Caki2 (cell line): ENCODE data around the gene EPHB1. TPM values are rescaled to one million over a fixed set of nuclear protein-coding genes. Genes with fewer than 3 reads are reported as not detected.
"Not testable (repeated sequence)": the region's sequence is repeated elsewhere in the genome, so short reads cannot be mapped to it uniquely, and the experiment has no call there.

Experiments used
- DNase-seq: peaks from one replicate; pipeline ENCODE4 v3.0.0-alpha.2; 2015; ENCODE audit warnings: low read depth
- in situ Hi-C: cut with HindIII; loops from 2 replicates; pipeline ENCODE4 v1.10.0; 2016; ENCODE audit warnings: low sequenced_read_pairs, low pct_unique_long_range_greater_than_20kb, mixed read lengths
- total RNA-seq: library from RNA; depleted of rRNA; stranded (reverse); fragments of >200 nt; shearing (Covaris generic); gene quantifications from 2 replicates; pipeline ENCODE4 v1.2.3, GENCODE V29; 2014; ENCODE audit warnings: low replicate concordance

Gene EPHB1
- total RNA-seq, 1 experiment from 2014 or later: 4.1 TPM

GRCh38 chr3:135099734-135100355 lies 304.8 kb downstream of the EPHB1 start:
- DNase-seq: no peak
- in situ Hi-C loops: no loop called here

- no peak for DNase-seq
- in situ Hi-C loops: no loop called here
Observed at GRCh38 chr3:135100366-135100765, 305.3 kb downstream of the EPHB1 start.

- in situ Hi-C loops: no loop called here
- no peak for DNase-seq
Observed at GRCh38 chr3:135103917-135104316, 308.9 kb downstream of the EPHB1 start.

GRCh38 chr3:135106445-135106844 lies 311.4 kb downstream of the EPHB1 start:
- DNase-seq: peak; percentile 15
- in situ Hi-C loops: no loop called here

- in situ Hi-C loops: no loop called here
Observed at GRCh38 chr3:135107043-135107442, 312.0 kb downstream of the EPHB1 start.

GRCh38 chr3:135109681-135110080 lies 314.6 kb downstream of the EPHB1 start:
- in situ Hi-C loops: no loop called here
- no peak for DNase-seq

More at GRCh38 chr3:135107043-135107442, 312.0 kb downstream of the EPHB1 start:
- no peak for DNase-seq

- in situ Hi-C loops: not testable (repeated sequence)
Observed at GRCh38 chr3:135114551-135114950, 319.5 kb downstream of the EPHB1 start.

GRCh38 chr3:135117977-135118376 lies 322.9 kb downstream of the EPHB1 start:
- DNase-seq: no peak
- in situ Hi-C loops: no loop called here

More at GRCh38 chr3:135114551-135114950, 319.5 kb downstream of the EPHB1 start:
- DNase-seq: not testable (repeated sequence)

- no peak for DNase-seq
- in situ Hi-C loops: no loop called here
Observed at GRCh38 chr3:135118792-135119191, 323.7 kb downstream of the EPHB1 start.

GRCh38 chr3:135125171-135125801 lies 330.2 kb downstream of the EPHB1 start:
- peak; percentile 36 for DNase-seq
- in situ Hi-C loops: no loop called here

GRCh38 chr3:135127946-135128470 lies 332.9 kb downstream of the EPHB1 start:
- no peak for DNase-seq
- in situ Hi-C loops: no loop called here

GRCh38 chr3:135128818-135129217 lies 333.8 kb downstream of the EPHB1 start:
- no peak for DNase-seq
- in situ Hi-C loops: no loop called here

- DNase-seq: no peak
Observed at GRCh38 chr3:135131290-135131689, 336.2 kb downstream of the EPHB1 start.

GRCh38 chr3:135133905-135134683 lies 339.0 kb downstream of the EPHB1 start:
- DNase-seq: no peak
- in situ Hi-C loops: no loop called here

More at GRCh38 chr3:135131290-135131689, 336.2 kb downstream of the EPHB1 start:
- in situ Hi-C loops: no loop called here

GRCh38 chr3:135134684-135135075 lies 339.6 kb downstream of the EPHB1 start:
- in situ Hi-C loops: no loop called here
- DNase-seq: no peak

- DNase-seq: no peak
- in situ Hi-C loops: no loop called here
Observed at GRCh38 chr3:135135445-135135844, 340.4 kb downstream of the EPHB1 start.

- in situ Hi-C loops: no loop called here
Observed at GRCh38 chr3:135136361-135137100, 341.5 kb downstream of the EPHB1 start.

GRCh38 chr3:135137296-135137695 lies 342.2 kb downstream of the EPHB1 start:
- no peak for DNase-seq
- in situ Hi-C loops: no loop called here

More at GRCh38 chr3:135136361-135137100, 341.5 kb downstream of the EPHB1 start:
- DNase-seq: no peak
